Neuronal stem cell (in vitro differentiated cells): ENCODE measurements around the gene ZFP57.

ENCODE experiments used
- DNase-seq: peaks from one replicate; pipeline ENCODE4 v3.0.0-alpha.2; 2013; ENCODE audit warnings: low spot score
- H2AFZ ChIP-seq: one replicate; pipeline ENCODE4 v1.6.1; 2013; ENCODE audit warnings: mild to moderate bottlenecking, low read length, inconsistent platforms
- H2AK5ac ChIP-seq: 2 replicates; pipeline ENCODE4 v1.6.1; 2013; ENCODE audit warnings: low read depth, mild to moderate bottlenecking, inconsistent platforms, low read length, moderate library complexity, mixed read lengths
- H2BK120ac ChIP-seq: 2 replicates; pipeline ENCODE4 v1.6.1; 2013; ENCODE audit warnings: low read depth, mild to moderate bottlenecking, inconsistent platforms, low read length, moderate library complexity, mixed read lengths
- H2BK12ac ChIP-seq: one replicate; pipeline ENCODE4 v1.6.1; 2013; ENCODE audit warnings: low read length, inconsistent platforms
- H2BK15ac ChIP-seq: 2 replicates; pipeline ENCODE4 v1.6.1; 2013; ENCODE audit warnings: mild to moderate bottlenecking, low read length, inconsistent platforms, mixed read lengths
- H2BK5ac ChIP-seq: one replicate; pipeline ENCODE4 v1.6.1; 2013; ENCODE audit warnings: inconsistent platforms, mild to moderate bottlenecking, low read length, moderate library complexity
- H3K14ac ChIP-seq: one replicate; pipeline ENCODE4 v1.6.1; 2013; ENCODE audit warnings: low read length, inconsistent platforms
- H3K18ac ChIP-seq: 2 replicates; pipeline ENCODE4 v1.6.1; 2013; ENCODE audit warnings: low read length, inconsistent platforms
- H3K23ac ChIP-seq: 2 replicates; pipeline ENCODE4 v1.6.1; 2013; ENCODE audit warnings: low read depth, mild to moderate bottlenecking, mixed read lengths, low read length, inconsistent platforms; ENCODE audit not compliant: poor library complexity
- H3K27ac ChIP-seq: replicated peaks from 3 replicates; pipeline ENCODE4 v1.5.1; 2013; ENCODE audit warnings: low read length, inconsistent platforms
- H3K27me3 ChIP-seq, 3 experiments: 2 replicates each; pipeline ENCODE4 v1.6.1; 2013; ENCODE audit warnings: low read length in 3 of 3, mild to moderate bottlenecking in 2 of 3, inconsistent platforms in 1 of 3, low read depth in 1 of 3, mixed read lengths in 1 of 3, moderate library complexity in 1 of 3; ENCODE audit not compliant: control insufficient read depth in 3 of 3, insufficient read depth in 3 of 3
- H3K36me3 ChIP-seq, 2 donors: replicated peaks in 1 of 2; 2 replicates each; pipeline ENCODE4 v1.6.1; 2013; ENCODE audit warnings: low read length in 2 of 2; ENCODE audit not compliant: control insufficient read depth in 2 of 2, insufficient read depth in 2 of 2
- H3K4ac ChIP-seq: 2 replicates; pipeline ENCODE4 v1.6.1; 2013; ENCODE audit warnings: inconsistent platforms, mild to moderate bottlenecking, low read length, moderate library complexity
- H3K4me1 ChIP-seq, 2 donors: 1 replicate in 1 of 2; 2 replicates in 1 of 2; pipeline ENCODE4 v1.6.1; 2013; ENCODE audit warnings: low read length in 2 of 2, low read depth in 1 of 2; ENCODE audit not compliant: control insufficient read depth in 2 of 2, insufficient read depth in 1 of 2
- H3K4me2 ChIP-seq: one replicate; pipeline ENCODE4 v1.6.1; 2013; ENCODE audit warnings: mild to moderate bottlenecking, low read length, inconsistent platforms; ENCODE audit not compliant: insufficient read depth, poor library complexity, severe bottlenecking
- H3K4me3 ChIP-seq, 2 donors: 2 replicates each; pipeline ENCODE4 v1.5.1; 2013; ENCODE audit warnings: low read length in 2 of 2, mild to moderate bottlenecking in 2 of 2, inconsistent platforms in 1 of 2, moderate library complexity in 1 of 2
- H3K79me1 ChIP-seq: one replicate; pipeline ENCODE4 v1.6.1; 2013; ENCODE audit warnings: low read depth, mild to moderate bottlenecking, inconsistent platforms, low read length, moderate library complexity
- H3K9ac ChIP-seq: one replicate; pipeline ENCODE4 v1.6.1; 2013; ENCODE audit warnings: mild to moderate bottlenecking, low read depth, low read length, inconsistent platforms; ENCODE audit not compliant: poor library complexity
- H3K9me3 ChIP-seq, 2 donors: replicated peaks in 1 of 2; 2 replicates each; pipeline versions ENCODE3 to v1.6.1; 2013; ENCODE audit warnings: low read length in 2 of 2, mild to moderate bottlenecking in 2 of 2, inconsistent platforms in 1 of 2, low read depth in 1 of 2, mixed read lengths in 1 of 2, moderate library complexity in 1 of 2; ENCODE audit not compliant: control insufficient read depth in 2 of 2, insufficient read depth in 1 of 2
- H4K8ac ChIP-seq: one replicate; pipeline ENCODE4 v1.6.1; 2013; ENCODE audit warnings: low read depth, mild to moderate bottlenecking, inconsistent platforms, low read length, moderate library complexity
- H4K91ac ChIP-seq: one replicate; pipeline ENCODE4 v1.6.1; 2013; ENCODE audit warnings: low read length, low read depth, mild to moderate bottlenecking, inconsistent platforms; ENCODE audit not compliant: poor library complexity
- WGBS, 2 donors: extraction: QIAGEN DNeasy Blood & Tissue Kit; methylation state at CpG; one replicate each; pipeline ENCODE4 v1.1.7; 2013; ENCODE audit warnings: missing lambda C conversion rate in 2 of 2, mixed read lengths in 1 of 2; ENCODE audit not compliant: insufficient read length in 2 of 2, insufficient replicate concordance in 1 of 2; ENCODE audit errors: extremely low coverage in 2 of 2; 5-methylcytosine and 5-hydroxymethylcytosine counted together

Gene ZFP57

GRCh38 chr6:29724937-29725869 is 44.3 kb upstream of the ZFP57 start:
- Histone ChIP-seq H3K9ac (no peak overlapping the region), H2AFZ (no peak overlapping the region), H3K23ac (no peak overlapping the region), H2BK5ac (no peak overlapping the region), H3K18ac (no peak overlapping the region), H4K91ac (no peak overlapping the region), H4K8ac (no peak overlapping the region), H3K4me3 (no peak overlapping the region), H3K9me3 (peaks cover 2 to 5% of the 10 kb centered on the region in 2 donors), H3K27ac (no peak overlapping the region), H2BK12ac (no peak overlapping the region), H3K4ac (no peak overlapping the region), H3K4me1 (peaks cover 0 to 5% of the 10 kb centered on the region in 2 donors), H3K4me2 (no peak overlapping the region), H3K79me1 (peaks cover 5% of the 10 kb centered on the region), H3K36me3 (no peaks in the 10 kb centered on the region), H2BK120ac (no peak overlapping the region), H3K14ac (no peak overlapping the region), H2AK5ac (no peak overlapping the region), H2BK15ac (no peak overlapping the region), H3K27me3 (peaks cover 8 to 50% (median 40%) of the 10 kb centered on the region in 3 experiments)
- DNase-seq = no peak
- no CpG with 5 or more reads among the region's 11 CpGs for WGBS, 2 donors

GRCh38 chr6:29723666-29724588 is 43.0 kb upstream of the ZFP57 start:
- Histone ChIP-seq H3K23ac (peak overlapping the region; percentile 86), H3K14ac (peak overlapping the region; percentile 49), H3K79me1 (peaks cover 5% of the 10 kb centered on the region), H3K4ac (no peak overlapping the region), H2BK15ac (peak overlapping the region; percentile 84), H4K91ac (no peak overlapping the region), H3K4me3 (peak overlapping the region in 1 of 2 donors; percentile 81), H3K27me3 (peaks cover 8 to 45% (median 39%) of the 10 kb centered on the region in 3 experiments), H3K9ac (peak overlapping the region; percentile 85), H2BK5ac (no peak overlapping the region), H2BK12ac (no peak overlapping the region), H3K4me2 (peak overlapping the region; percentile 94), H2BK120ac (no peak overlapping the region), H3K18ac (peak overlapping the region; percentile 88), H3K27ac (no peak overlapping the region), H3K36me3 (no peaks in the 10 kb centered on the region), H2AFZ (peak overlapping the region; percentile 83), H4K8ac (no peak overlapping the region), H3K9me3 (peaks cover 2 to 5% of the 10 kb centered on the region in 2 donors), H3K4me1 (peaks cover 0 to 5% of the 10 kb centered on the region in 2 donors), H2AK5ac (peak overlapping the region; percentile 60)
- DNase-seq = no peak
- WGBS, 2 donors = no CpG with 5 or more reads among the region's 76 CpGs

GRCh38 chr6:29723262-29723665 is 42.3 kb upstream of the ZFP57 start, which contains the start of gene HLA-F:
Gene HLA-F (plus strand): TSS chr6:29723434. CDS start chr6:29723464, 30 bp downstream.
- Histone ChIP-seq H3K36me3 (no peaks in the 10 kb centered on the region), H3K4me1 (peaks cover 0 to 5% of the 10 kb centered on the region in 2 donors), H3K4ac (no peak within 1 kb of the TSS), H2BK15ac (peak within 1 kb of the TSS; percentile 84), H4K8ac (no peak within 1 kb of the TSS), H3K9ac (peak within 1 kb of the TSS; percentile 85), H3K27me3 (peaks cover 8 to 42% (median 39%) of the 10 kb centered on the region in 3 experiments), H2AK5ac (peak within 1 kb of the TSS; percentile 60), H3K9me3 (peaks cover 2 to 5% of the 10 kb centered on the region in 2 donors), H3K23ac (peak within 1 kb of the TSS; percentile 86), H3K79me1 (peaks cover 5% of the 10 kb centered on the region), H2BK5ac (no peak within 1 kb of the TSS), H3K18ac (peak within 1 kb of the TSS; percentile 88), H2BK12ac (no peak within 1 kb of the TSS), H3K4me3 (peak within 1 kb of the TSS in 1 of 2 donors; percentile 81), H2BK120ac (no peak within 1 kb of the TSS), H3K14ac (peak within 1 kb of the TSS; percentile 49), H4K91ac (no peak within 1 kb of the TSS), H3K27ac (no peak within 1 kb of the TSS), H2AFZ (peak within 1 kb of the TSS; percentile 83), H3K4me2 (peak within 1 kb of the TSS; percentile 94)
- WGBS, 2 donors = no CpG with 5 or more reads among the region's 26 CpGs
- peak; percentile 59 for DNase-seq
